HepG2 (cell line): ENCODE measurements around the gene CELF5. TPM values are rescaled to one million over a fixed set of nuclear protein-coding genes. Genes with fewer than 3 reads are reported as not detected.

Source experiments
- ATAC-seq: fragments of 200-7000 bp; cut with Tn5 transposase; 3 replicates; pipeline ENCODE4 v1.9.1; 2020; ENCODE audit warnings: mild to moderate bottlenecking, moderate library complexity
- BruUV-seq: library from RNA; stranded (reverse); fragments of 400-500 nt; replicated peaks from 2 replicates; lab custom pipeline; 2021; lab: Mats Ljungman, UMichigan
- CTCF ChIA-PET: fragments of 300-600 bp; formaldehyde crosslinking; extraction: SDS; loops from one replicate; lab custom pipeline; 2021; ENCODE audit warnings: low total read pairs, inconsistent platforms, low intra/inter-chr PET ratio; lab: Yijun Ruan, JAX
- POLR2A ChIA-PET: fragments of 350-600 bp; sonication (Branson Sonifier 250); formaldehyde crosslinking; loops from one replicate; lab custom pipeline; 2020; ENCODE audit warnings: antibody characterized with exemption, inconsistent platforms; lab: Yijun Ruan, JAX
- DNase-seq: peaks from one replicate; pipeline ENCODE4 v3.0.0-alpha.2; 2015; ENCODE audit warnings: low spot score
- FAIRE-seq: peaks from 3 replicates; lab custom pipeline; 2011; peaks lifted over from hg19 to GRCh38; lab: Jason Lieb, UNC
- H2AFZ ChIP-seq: one replicate; pipeline ENCODE4 v1.6.1; 2011; ENCODE audit warnings: low read length, inconsistent platforms
- H3K27ac ChIP-seq: fragments of 300-600 bp; 3 replicates; pipeline ENCODE4 v1.8.0; 2011; ENCODE audit warnings: mixed run types, mild to moderate bottlenecking, mixed read lengths, low read length, inconsistent platforms; ENCODE audit not compliant: insufficient read depth; ENCODE audit errors: extremely low read length
- H3K27me3 ChIP-seq, 2 experiments: fragments of 200-600 bp in 1 of 2; 2 replicates in 1 of 2; 3 replicates in 1 of 2; pipeline versions ENCODE4 v1.6.0 to v1.8.0; 2011; ENCODE audit warnings: low read length in 2 of 2, mild to moderate bottlenecking in 2 of 2, moderate library complexity in 2 of 2, inconsistent platforms in 1 of 2; ENCODE audit not compliant: insufficient read depth in 2 of 2, control insufficient read depth in 1 of 2
- H3K36me3 ChIP-seq, 2 experiments: fragments of 200-600 bp in 1 of 2; replicated peaks in 1 of 2; 2 replicates in 1 of 2; 3 replicates in 1 of 2; pipeline versions ENCODE4 v1.5.1 to v1.8.0; 2011; ENCODE audit warnings: low read length in 2 of 2, inconsistent platforms in 1 of 2; ENCODE audit not compliant: insufficient read depth in 2 of 2, control insufficient read depth in 1 of 2
- H3K4me1 ChIP-seq: 2 replicates; pipeline ENCODE4 v1.5.1; 2012; ENCODE audit warnings: low read length, inconsistent platforms; ENCODE audit not compliant: insufficient read depth
- H3K4me2 ChIP-seq: 2 replicates; pipeline ENCODE4 v1.6.0; 2011; ENCODE audit warnings: low read depth, low read length, inconsistent platforms
- H3K4me3 ChIP-seq, 3 experiments: fragments of 200-600 bp in 1 of 3; sonication (generic), shearing (Covaris generic) in 1 of 3; replicated peaks in 1 of 3; 2 replicates each; pipeline ENCODE4 v1.5.1; 2011 to 2016; ENCODE audit warnings: low read length in 3 of 3, inconsistent platforms in 2 of 3, low read depth in 2 of 3, mild to moderate bottlenecking in 2 of 3, control low read depth in 1 of 3, mixed read lengths in 1 of 3; ENCODE audit not compliant: insufficient read depth in 1 of 3
- H3K79me2 ChIP-seq: one replicate; pipeline ENCODE4 v1.6.1; 2011; ENCODE audit warnings: low read length, inconsistent platforms; ENCODE audit not compliant: insufficient read depth
- H3K9ac ChIP-seq: 2 replicates; pipeline ENCODE4 v1.6.0; 2011; ENCODE audit warnings: mild to moderate bottlenecking, low read depth, low read length, inconsistent platforms; ENCODE audit not compliant: insufficient read depth
- H3K9me3 ChIP-seq: 2 replicates; pipeline ENCODE4 v1.5.1; 2012; ENCODE audit warnings: mild to moderate bottlenecking, low read length
- H4K20me1 ChIP-seq: 2 replicates; pipeline ENCODE4 v1.6.0; 2011; ENCODE audit warnings: inconsistent platforms, mild to moderate bottlenecking, low read length, moderate library complexity; ENCODE audit not compliant: insufficient read depth
- KDM3A ChIP-seq: IDR thresholded peaks from 2 replicates; pipeline ENCODE4 v1.6.1; 2018; ENCODE audit warnings: low read depth, missing compliant biosample characterization
- PHB2 ChIP-seq: fragments of 450-650 bp; IDR thresholded peaks from 2 replicates; pipeline ENCODE4 v1.6.1; 2018; ENCODE audit not compliant: partially characterized antibody
- SALL1 ChIP-seq: sonication (generic); formaldehyde crosslinking; IDR thresholded peaks from 2 replicates; pipeline ENCODE4 v1.8.0; 2022; ENCODE audit warnings: mild to moderate bottlenecking, missing genetic modification reagents
- ZMYM3 ChIP-seq: sonication (generic); formaldehyde crosslinking; IDR thresholded peaks from 2 replicates; pipeline ENCODE4 v1.5.1; 2020; ENCODE audit warnings: mild to moderate bottlenecking, missing genetic modification reagents
- ZNF24 ChIP-seq: fragments of 450-650 bp; IDR thresholded peaks from 2 replicates; pipeline ENCODE4 v1.6.1; 2017; ENCODE audit warnings: antibody characterized with exemption, mild to moderate bottlenecking
- ZNF484 ChIP-seq: sonication (generic); formaldehyde crosslinking; IDR thresholded peaks from 2 replicates; pipeline ENCODE4 v1.5.1; 2020; ENCODE audit warnings: mild to moderate bottlenecking, low read depth, missing genetic modification reagents, borderline replicate concordance
- ZNF768 ChIP-seq: sonication (generic); formaldehyde crosslinking; IDR thresholded peaks from 2 replicates; pipeline ENCODE4 v1.4.0; 2020; ENCODE audit warnings: missing genetic modification reagents
- WGBS: methylation state at CpG from one replicate; pipeline ENCODE4 v1.1.6; 2017; ENCODE audit warnings: low lambda C conversion rate; 5-methylcytosine and 5-hydroxymethylcytosine counted together
- in situ Hi-C: cut with HindIII; loops from 2 replicates; pipeline ENCODE4 v1.10.0; 2017; ENCODE audit warnings: low pct_unique_long_range_greater_than_20kb; ENCODE audit not compliant: extremely low pct_ligation_motif_present
- intact Hi-C: fragments of 100-400 bp; cut with micrococcal nuclease; formaldehyde crosslinking; loops from one replicate; pipeline ENCODE4 v1.10.0; 2022; ENCODE audit not compliant: unreplicated experiment
- polyA plus RNA-seq, 8 experiments: library from polyadenylated mRNA; depleted of rRNA in 3 of 8; stranded (reverse) in 7 of 8; unstranded in 1 of 8; fragments of >200 nt; fragmentation: Illumina TruSeq in 4 of 8; extraction: Trizol in 4 of 8; gene quantifications; 2 replicates each; pipeline versions ENCODE4 v1.2.1 to v1.2.3, GENCODE V29; 2011 to 2016; ENCODE audit warnings: low read depth in 4 of 8, missing spikeins in 1 of 8, mixed read lengths in 1 of 8; ENCODE audit not compliant: insufficient read depth in 1 of 8
- total RNA-seq, 5 experiments: library from RNA; depleted of rRNA; stranded (reverse); fragments of >200 nt; fragmentation: Illumina TruSeq; extraction: Trizol; gene quantifications; 2 replicates each; pipeline ENCODE4 v1.2.3, GENCODE V29; 2016; ENCODE audit warnings: low read depth in 1 of 5
- TF ChIP-seq, protein P1 (sequence below): sonication (generic); formaldehyde crosslinking; IDR thresholded peaks from 2 replicates; pipeline ENCODE4 v1.4.0; 2020; ENCODE audit warnings: mild to moderate bottlenecking, missing genetic modification reagents
- TF ChIP-seq, protein P2 (sequence below): sonication (generic); formaldehyde crosslinking; IDR thresholded peaks from 2 replicates; pipeline ENCODE4 v1.5.1; 2020; ENCODE audit warnings: mild to moderate bottlenecking, missing genetic modification reagents, borderline replicate concordance

CELF5 gene
- total and polyA plus RNA-seq, 2 of the 13 experiments (the other 11 are each of a cell fraction or from before 2014, with no cell fraction given) = 0.31 to 0.84 TPM

DNA sequence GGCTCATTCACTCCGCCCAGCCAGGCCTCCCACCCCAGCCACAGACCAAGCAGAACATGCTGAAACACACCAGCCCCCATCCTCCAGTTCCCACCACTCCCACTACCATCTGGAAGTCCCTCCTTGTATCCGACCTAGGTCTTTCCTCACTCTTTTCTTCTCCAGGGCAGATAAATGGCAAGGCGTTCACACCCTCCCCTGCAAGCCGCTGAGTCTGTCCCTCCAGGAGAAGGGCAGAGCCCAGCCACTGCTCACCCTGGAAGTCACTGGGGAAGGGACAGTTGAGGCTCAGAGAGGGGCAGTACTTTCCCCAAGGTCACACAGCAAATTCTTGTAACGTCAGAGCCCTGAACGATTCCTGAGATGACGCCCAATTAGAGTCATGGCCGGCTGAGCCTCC lies 96.4 kb downstream of the CELF5 start:
- H3K4me3 ChIP-seq = no peak overlapping the region
- no peak for FAIRE-seq
- H3K27ac ChIP-seq = no peak overlapping the region
- peak; percentile 98 for TF ChIP-seq ZNF768 (CRISPR knock-in tag)
- TF ChIP-seq ZNF484 (CRISPR knock-in tag) = no peak
- no peak for TF ChIP-seq KDM3A (CRISPR knock-in tag)
- peak; percentile 26; the same call in 1 of the 2 replicates for TF ChIP-seq ZNF24
- TF ChIP-seq, protein P1, sequence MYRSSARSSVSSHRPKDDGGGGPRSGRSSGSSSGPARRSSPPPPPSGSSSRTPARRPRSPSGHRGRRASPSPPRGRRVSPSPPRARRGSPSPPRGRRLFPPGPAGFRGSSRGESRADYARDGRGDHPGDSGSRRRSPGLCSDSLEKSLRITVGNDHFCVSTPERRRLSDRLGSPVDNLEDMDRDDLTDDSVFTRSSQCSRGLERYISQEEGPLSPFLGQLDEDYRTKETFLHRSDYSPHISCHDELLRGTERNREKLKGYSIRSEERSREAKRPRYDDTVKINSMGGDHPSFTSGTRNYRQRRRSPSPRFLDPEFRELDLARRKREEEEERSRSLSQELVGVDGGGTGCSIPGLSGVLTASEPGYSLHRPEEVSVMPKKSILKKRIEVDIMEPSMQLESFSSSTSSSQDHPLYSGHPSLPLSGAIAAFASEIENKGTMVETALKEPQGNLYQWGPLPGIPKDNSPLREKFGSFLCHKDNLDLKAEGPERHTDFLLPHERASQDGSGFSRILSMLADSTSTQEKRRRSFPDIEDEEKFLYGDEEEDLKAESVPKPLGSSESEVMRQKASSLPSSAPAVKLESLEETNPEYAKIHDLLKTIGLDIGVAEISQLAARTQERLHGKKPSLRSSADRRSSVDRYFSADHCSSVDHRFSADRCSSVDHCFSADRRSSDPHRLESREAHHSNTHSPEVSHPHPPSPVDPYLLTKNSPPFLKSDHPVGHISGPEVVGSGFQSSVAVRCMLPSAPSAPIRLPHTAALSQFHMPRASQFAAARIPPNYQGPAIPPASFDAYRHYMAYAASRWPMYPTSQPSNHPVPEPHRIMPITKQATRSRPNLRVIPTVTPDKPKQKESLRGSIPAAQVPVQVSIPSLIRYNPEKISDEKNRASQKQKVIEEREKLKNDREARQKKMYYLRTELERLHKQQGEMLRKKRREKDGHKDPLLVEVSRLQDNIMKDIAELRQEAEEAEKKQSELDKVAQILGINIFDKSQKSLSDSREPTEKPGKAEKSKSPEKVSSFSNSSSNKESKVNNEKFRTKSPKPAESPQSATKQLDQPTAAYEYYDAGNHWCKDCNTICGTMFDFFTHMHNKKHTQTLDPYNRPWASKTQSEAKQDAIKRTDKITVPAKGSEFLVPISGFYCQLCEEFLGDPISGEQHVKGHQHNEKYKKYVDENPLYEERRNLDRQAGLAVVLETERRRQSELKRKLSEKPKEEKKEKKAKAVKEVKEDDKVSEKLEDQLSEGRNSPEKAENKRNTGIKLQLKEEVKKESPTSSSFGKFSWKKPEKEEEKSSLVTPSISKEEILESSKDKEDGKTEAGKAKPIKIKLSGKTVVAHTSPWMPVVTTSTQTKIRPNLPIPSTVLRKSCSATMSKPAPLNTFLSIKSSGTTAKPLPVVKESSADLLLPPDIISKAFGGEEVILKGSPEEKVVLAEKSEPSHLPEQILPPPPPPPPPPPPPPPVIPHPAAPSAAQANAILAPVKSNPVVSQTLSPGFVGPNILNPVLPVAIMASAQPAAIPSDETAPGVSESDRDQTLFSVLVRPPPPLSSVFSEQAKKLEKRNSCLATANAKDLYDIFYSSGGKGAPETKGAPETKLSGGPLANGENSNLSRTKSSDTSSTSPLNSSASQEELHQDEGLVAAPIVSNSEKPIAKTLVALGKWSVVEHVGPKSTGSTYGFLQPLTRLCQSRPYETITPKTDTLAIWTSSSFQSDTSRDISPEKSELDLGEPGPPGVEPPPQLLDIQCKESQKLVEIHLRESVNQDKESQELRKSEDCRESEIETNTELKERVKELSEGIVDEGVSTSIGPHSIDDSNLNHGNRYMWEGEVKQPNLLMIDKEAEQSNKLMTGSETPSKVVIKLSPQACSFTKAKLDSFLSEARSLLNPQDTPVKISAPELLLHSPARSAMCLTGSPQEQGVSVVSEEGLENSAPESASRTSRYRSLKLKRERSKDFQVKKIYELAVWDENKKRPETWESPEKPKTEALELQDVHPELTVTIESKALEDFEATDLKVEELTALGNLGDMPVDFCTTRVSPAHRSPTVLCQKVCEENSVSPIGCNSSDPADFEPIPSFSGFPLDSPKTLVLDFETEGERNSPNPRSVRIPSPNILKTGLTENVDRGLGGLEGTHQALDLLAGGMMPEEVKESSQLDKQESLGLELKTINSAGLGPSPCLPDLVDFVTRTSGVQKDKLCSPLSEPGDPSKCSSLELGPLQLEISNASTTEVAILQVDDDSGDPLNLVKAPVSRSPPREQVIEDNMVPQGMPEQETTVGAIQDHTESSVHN (CRISPR knock-in tag) = no peak
- TF ChIP-seq PHB2 = no peak
- peak; percentile 85 for TF ChIP-seq ZMYM3 (CRISPR knock-in tag)
- TF ChIP-seq SALL1 (CRISPR knock-in tag) = no peak
- TF ChIP-seq, protein P2, sequence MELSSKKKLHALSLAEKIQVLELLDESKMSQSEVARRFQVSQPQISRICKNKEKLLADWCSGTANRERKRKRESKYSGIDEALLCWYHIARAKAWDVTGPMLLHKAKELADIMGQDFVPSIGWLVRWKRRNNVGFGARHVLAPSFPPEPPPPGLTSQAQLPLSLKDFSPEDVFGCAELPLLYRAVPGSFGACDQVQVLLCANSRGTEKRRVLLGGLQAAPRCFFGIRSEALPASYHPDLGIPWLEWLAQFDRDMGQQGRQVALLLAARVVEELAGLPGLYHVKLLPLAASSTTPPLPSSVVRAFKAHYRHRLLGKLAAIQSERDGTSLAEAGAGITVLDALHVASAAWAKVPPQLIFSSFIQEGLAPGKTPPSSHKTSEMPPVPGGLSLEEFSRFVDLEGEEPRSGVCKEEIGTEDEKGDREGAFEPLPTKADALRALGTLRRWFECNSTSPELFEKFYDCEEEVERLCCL = no peak
- TF ChIP-seq, all 625 proteins: peak for 3
- no peaks in the 10 kb centered on the region for H3K9me3 ChIP-seq
- no peak for ATAC-seq
- H4K20me1 ChIP-seq = no peaks in the 10 kb centered on the region
- H3K79me2 ChIP-seq = no peaks in the 10 kb centered on the region
- ChIA-PET POLR2A (no interaction called here), CTCF (no interaction called here)
- 15% methylated on average over 8 of the region's 8 CpGs for WGBS
- peaks cover 0 to 15% of the 10 kb centered on the region in 2 experiments; a peak in 2 of 5 replicates for H3K27me3 ChIP-seq
- H2AFZ ChIP-seq = no peak overlapping the region
- intact Hi-C loops (no loop called here), in situ Hi-C loops (loop anchor here (5.0 kb wide), 1 partner anchor 151 kb away; no protein-coding TSS in a partner anchor)
- H3K4me2 ChIP-seq = no peak overlapping the region
- BruUV-seq = no TSS peak
- DNase-seq = no peak
- no peaks in the 10 kb centered on the region for H3K4me1 ChIP-seq
- H3K9ac ChIP-seq = no peak overlapping the region
- H3K36me3 ChIP-seq = no peaks in the 10 kb centered on the region
